ENCODE measurements around the gene ABCD2.
A peak's percentile ranks its signal among the peaks of the same experiment; 100 is the strongest.
"Not testable (repeated sequence)": the region's sequence is repeated elsewhere in the genome, so short reads cannot be mapped to it uniquely, and the experiment has no call there.

The ABCD2 gene

DNA sequence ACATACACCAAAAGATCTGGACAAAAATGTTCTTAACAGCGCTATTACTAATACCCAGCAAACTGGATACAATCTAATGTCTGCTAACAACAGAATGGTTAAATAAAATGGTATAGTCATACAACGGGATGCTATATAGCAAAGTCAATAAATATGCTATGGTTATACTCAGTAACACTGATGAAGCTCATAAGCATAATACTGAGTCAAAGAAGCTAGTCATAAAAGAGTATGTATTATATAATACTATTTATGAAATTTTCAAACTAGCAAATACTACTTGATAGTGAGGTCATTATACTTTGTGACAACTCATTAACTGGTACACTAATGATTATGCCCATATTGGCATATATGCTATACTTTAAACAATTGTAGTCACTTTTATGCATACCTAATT is 7.4 kb downstream of the ABCD2 start:
- no peak for DNase-seq (ENCODE audit: low spot score)

- DNase-seq (ENCODE audit: low spot score): no peak
These were observed 7.8 kb downstream of the ABCD2 start for GRCh38 chr12:39611818-39612217.

GRCh38 chr12:39610436-39611025 is 9.1 kb downstream of the ABCD2 start:
- DNase-seq (ENCODE audit: low spot score): no peak

DNA sequence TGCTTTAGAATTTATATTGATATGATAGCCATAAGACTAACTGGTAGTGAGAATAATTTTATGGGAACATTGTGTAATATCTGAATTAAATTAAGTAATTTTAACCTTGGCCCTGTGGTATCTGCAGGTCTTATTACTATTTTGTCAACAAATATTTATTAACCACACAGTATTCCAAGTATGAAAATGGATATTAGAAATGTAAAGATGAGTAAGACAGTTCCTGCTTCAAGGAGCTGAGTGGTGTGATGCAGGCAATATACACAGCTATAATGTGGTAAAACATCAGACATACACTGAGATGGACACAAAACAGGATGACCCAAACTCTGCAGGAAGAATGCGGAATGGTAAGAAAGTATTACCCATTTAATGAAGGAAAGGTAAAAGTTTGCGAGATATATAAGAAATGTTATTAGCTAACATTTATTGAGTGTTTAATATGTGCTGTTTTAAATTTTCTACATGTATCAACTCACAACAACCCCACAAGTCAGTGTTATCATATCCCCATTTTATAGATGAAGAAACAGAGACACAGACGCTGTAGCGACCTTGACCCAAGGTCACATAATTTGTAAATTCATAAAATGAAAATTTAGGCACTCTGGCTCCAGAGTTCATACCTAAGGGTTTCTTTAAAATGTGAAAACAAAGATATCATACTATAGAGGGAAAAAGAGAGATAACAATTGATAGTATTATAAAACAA is 12.7 kb downstream of the ABCD2 start:
- no peak for DNase-seq (ENCODE audit: low spot score)

DNA sequence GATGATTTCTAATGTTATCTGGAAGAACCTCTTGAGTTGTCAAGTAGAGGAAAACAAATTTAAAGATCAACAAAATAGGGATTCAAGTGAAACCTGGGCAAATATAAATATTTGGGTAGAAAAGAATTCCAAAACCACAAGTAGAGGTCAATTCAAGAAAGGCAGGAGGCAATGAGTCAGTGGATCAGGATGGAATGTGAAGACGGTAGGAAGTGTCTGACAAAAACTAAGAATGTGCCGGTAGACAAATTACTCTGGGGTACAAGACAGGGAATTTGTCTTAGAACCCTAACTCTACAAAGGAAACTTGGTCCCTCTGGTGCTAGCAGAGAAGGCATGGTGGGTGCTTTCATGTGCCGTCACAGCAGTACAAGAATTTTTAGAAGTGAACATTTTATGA is 13.6 kb downstream of the ABCD2 start:
- peak; percentile 9 for DNase-seq (ENCODE audit: low spot score)

- DNase-seq (ENCODE audit: low spot score): no peak
These were observed 14.1 kb downstream of the ABCD2 start for GRCh38 chr12:39605501-39605900.

- DNase-seq (ENCODE audit: low spot score): no peak
These were observed 16.5 kb downstream of the ABCD2 start for GRCh38 chr12:39603065-39603464.

GRCh38 chr12:39601951-39602350 is 17.7 kb downstream of the ABCD2 start:
- DNase-seq (ENCODE audit: low spot score): not testable (repeated sequence)

GRCh38 chr12:39595928-39596327 is 23.7 kb downstream of the ABCD2 start:
- no peak for DNase-seq (ENCODE audit: low spot score)

DNA sequence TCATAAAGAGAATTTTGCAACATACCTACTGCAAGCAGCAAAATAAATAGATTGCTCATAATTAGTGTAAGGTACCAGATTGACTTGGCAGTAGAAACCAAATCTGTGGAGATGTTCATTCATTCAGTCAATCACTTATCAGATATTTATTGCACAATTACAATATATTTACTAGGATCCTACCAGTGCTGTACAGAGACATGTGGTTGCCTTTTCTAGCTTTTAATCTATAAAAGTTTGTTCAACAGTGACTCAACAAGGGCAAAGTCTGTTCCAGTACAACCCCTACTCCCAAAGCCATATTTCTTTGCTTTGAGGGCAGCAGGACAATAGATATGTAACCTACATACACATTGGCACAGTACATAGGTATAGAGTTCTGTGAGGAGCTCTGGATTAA is 27.3 kb downstream of the ABCD2 start:
- no peak for DNase-seq (ENCODE audit: low spot score)

- no peak for DNase-seq (ENCODE audit: low spot score)
These were observed 31.3 kb downstream of the ABCD2 start for GRCh38 chr12:39588348-39588747.

DNA sequence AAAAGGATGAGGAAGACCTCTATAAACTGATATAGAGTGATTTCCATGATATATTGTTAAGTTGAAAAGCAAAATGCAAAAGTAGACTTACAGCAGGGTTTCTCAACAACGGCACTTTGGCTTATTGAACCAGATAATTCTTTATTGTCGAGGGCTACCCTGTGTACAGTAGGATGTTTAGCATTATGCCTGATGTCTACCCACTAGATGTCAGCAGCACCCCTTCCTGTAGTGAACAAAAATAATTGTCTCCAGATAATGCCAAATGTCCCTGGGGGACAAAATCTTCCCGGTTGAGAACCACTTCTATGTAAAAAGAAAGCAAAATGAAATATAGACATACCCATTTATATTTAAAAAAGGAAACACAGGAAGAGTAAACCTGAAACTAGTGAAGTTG is 32.4 kb downstream of the ABCD2 start:
- DNase-seq (ENCODE audit: low spot score): no peak

- no peak for DNase-seq (ENCODE audit: low spot score)
These were observed 32.8 kb downstream of the ABCD2 start for GRCh38 chr12:39586816-39587215.

DNA sequence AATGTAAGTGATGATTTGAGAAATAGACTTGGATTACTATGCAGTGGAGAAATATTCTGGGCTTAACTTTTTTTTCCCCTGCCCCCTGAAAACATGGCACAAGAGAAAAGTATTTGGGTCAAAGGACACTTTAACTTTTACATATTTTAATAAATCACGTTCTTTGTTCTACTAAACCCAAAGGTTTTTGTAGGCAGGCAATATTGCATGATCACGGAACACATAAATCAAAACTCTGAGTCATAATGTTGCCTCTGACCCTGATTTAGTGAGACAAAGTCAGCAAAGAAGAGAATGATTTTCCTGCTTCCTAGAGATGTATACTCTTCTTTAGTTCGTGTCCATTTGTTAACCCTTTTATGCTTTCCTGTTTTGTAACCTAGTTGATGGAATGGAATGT is 38.0 kb downstream of the ABCD2 start:
- DNase-seq (ENCODE audit: low spot score): no peak

GRCh38 chr12:39575498-39575875 is 44.1 kb downstream of the ABCD2 start:
- DNase-seq (ENCODE audit: low spot score): no peak

DNA sequence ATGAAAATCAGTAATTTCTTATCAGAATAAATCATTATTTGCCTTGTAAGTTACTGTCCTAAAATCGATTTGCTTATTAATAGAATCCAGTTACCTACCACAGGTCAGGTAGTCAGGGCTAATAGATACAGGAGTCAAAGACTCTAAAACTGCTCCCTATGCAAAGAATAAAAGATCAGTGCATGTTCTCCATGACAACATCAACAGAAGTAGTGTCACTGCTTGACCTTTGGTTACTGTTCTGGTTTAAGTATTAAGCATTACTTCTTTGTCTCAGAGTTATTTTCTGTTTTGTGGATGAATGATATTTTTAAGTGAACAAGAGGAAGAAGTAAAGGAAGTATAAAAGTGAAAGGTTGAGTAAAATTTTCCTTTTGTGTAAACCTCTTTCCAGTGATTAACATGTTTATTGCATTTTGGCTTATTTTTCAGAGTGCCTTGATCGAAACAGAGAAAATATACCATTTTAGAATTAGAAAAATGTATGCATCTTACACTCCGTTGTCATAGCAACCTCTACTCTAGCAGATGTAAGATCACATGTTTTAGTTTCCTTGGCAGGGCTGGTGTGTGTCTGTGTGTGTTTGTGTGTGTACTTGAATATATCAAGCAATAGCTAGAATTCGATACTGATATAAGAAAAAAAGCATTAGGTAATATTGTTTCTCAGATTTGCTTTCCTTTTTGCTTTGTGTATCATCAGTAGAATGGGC is 44.7 kb downstream of the ABCD2 start:
- no peak for DNase-seq (ENCODE audit: low spot score)

- no peak for DNase-seq (ENCODE audit: low spot score)
These were observed 45.2 kb downstream of the ABCD2 start for GRCh38 chr12:39574378-39574777.

GRCh38 chr12:39573971-39574370 is 45.6 kb downstream of the ABCD2 start:
- no peak for DNase-seq (ENCODE audit: low spot score)

DNA sequence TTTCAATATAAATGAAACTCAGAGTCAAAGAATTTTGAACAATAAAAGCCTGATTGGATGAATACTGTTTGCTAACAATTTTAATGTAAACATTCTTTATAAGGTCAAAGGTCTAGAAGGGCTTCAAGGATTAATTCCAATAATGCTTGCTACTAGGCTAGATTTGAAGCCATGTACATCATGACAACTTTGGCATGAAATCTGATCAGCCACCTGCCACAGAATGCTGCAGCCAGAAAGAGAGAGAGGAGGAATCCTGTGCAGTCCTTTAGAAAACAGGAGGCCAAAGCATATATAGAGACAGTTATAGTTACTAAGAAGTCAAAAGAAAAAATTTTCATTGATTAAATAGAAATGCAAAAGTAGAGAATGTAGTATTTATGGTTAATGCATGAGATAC is 47.1 kb downstream of the ABCD2 start:
- DNase-seq (ENCODE audit: low spot score): no peak

DNA sequence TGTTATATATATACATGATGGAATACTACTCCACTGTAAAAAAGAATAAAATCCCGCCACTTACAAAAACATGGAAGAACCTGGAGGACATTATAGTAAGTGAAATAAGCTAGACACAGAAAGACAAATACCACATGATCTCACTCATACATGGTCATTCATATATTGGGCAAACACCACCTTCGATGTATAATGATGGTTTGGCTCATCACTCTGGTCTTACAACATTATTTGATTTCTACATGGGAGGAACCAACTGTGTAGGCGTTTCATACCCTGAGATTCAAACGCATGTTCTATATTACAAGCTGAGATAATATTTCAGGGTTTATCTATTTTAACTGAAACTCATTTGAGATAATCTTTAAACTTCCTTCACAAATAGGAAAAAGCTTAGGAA is 48.3 kb downstream of the ABCD2 start:
- no peak for DNase-seq (ENCODE audit: low spot score)

DNA sequence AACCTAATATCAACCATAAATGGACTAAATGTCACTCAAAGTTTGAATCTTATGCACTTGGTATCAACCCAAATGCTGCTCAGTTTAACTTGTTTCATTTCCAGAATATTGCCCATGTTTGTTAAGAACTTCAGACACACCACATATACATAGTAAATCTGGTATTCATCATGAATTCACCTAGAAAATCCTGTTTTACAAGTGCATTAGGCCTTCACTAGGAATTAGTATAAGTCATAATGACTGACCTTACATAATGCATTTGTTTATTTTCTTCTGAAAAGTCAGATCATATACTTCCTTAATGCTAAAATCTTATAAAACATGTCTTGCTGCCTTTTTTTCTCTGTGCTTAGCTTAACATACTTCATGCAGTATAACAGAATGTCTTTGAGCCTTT is 66.1 kb downstream of the ABCD2 start:
- no peak for DNase-seq (ENCODE audit: low spot score)

- not testable (repeated sequence) for DNase-seq (ENCODE audit: low spot score)
These were observed 75.4 kb downstream of the ABCD2 start for GRCh38 chr12:39544211-39544610.

GRCh38 chr12:39541471-39541870 is 78.1 kb downstream of the ABCD2 start:
- DNase-seq (ENCODE audit: low spot score): no peak

Data from AG08396 (cell line).